RPMI7951 (cell line): ENCODE results near the gene COQ5. TPM values are rescaled to one million over a fixed set of nuclear protein-coding genes. Genes with fewer than 3 reads are reported as not detected.

Source experiments
- DNase-seq: peaks from one replicate; pipeline ENCODE4 v3.0.0-alpha.2; 2012; ENCODE audit warnings: low read depth
- total RNA-seq: library from RNA; depleted of rRNA; stranded (reverse); fragments of >200 nt; shearing (Covaris generic); gene quantifications from 2 replicates; pipeline ENCODE4 v1.2.3, GENCODE V29; 2014; rRNA removed

COQ5 gene
- total RNA-seq, 1 experiment from 2014 or later: 32.3 TPM

DNA sequence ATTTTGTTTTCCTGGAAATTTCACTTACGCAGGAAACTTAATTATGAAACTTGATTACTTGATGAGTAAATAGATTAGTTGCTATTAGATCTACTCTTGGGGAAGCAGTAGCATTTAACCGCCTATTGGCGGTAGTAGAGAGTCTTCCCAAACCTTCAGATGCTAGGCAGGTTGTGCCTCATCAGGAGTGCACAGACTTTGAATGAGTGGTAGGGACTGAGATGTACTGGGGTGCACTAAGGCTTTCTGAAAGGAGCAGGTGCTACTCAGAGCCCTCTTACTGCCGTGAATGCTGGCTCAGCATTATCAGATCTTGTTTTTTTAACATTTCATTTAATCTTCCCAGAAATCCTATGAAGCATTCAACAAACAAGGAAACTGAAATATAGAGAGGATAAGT lies 75.0 kb downstream of the COQ5 start:
- peak; percentile 35 for DNase-seq

Other genes with a start within 250 kb of the COQ5 start
- gene RNU4-2, start 237.3 kb downstream of the COQ5 start, total RNA-seq: under 0.01 TPM in 2 replicates
- under 0.01 TPM in 2 replicates for gene RNU4-1, start 235.9 kb downstream of the COQ5 start, total RNA-seq
- 1.9 and 2.2 TPM in 2 replicates for gene SIRT4, start 226.8 kb downstream of the COQ5 start, total RNA-seq
- 1.1 TPM in 1 of 2 replicates, not detected in the other for gene PLA2G1B, start 201.4 kb downstream of the COQ5 start, total RNA-seq
- not detected in 2 replicates for gene MSI1, start 160.0 kb downstream of the COQ5 start, total RNA-seq
- gene COX6A1, start 91.0 kb downstream of the COQ5 start, total RNA-seq: 430 and 475 TPM in 2 replicates
- 26.9 and 33.5 TPM in 2 replicates for gene TRIAP1, start 82.8 kb downstream of the COQ5 start, total RNA-seq
- 17.7 and 17.8 TPM in 2 replicates for gene GATC, start 82.7 kb downstream of the COQ5 start, total RNA-seq
- gene SRSF9, start 59.4 kb downstream of the COQ5 start, total RNA-seq: 172 and 194 TPM in 2 replicates
- gene DYNLL1, start 33.0 kb downstream of the COQ5 start, total RNA-seq: 585 and 618 TPM in 2 replicates
- gene RNF10, start 5.2 kb upstream of the COQ5 start, total RNA-seq: 60.8 and 74.8 TPM in 2 replicates
- gene POP5, start 52.2 kb upstream of the COQ5 start, total RNA-seq: 80.9 and 89.1 TPM in 2 replicates
- 0.10 TPM in 1 of 2 replicates, not detected in the other for gene CABP1, start 111.5 kb upstream of the COQ5 start, total RNA-seq
- 80.7 and 87.7 TPM in 2 replicates for gene MLEC, start 158.0 kb upstream of the COQ5 start, total RNA-seq
- 10.2 and 10.7 TPM in 2 replicates for gene UNC119B, start 181.3 kb upstream of the COQ5 start, total RNA-seq
- 7.1 and 7.3 TPM in 2 replicates for gene ACADS, start 196.7 kb upstream of the COQ5 start, total RNA-seq